Caco-2 (cell line): ENCODE results near the gene ASB8. TPM values are rescaled to one million over a fixed set of nuclear protein-coding genes. Genes with fewer than 3 reads are reported as not detected.

Source experiments
- BruUV-seq: library from RNA; stranded (reverse); fragments of 400-500 nt; replicated peaks from 2 replicates; lab custom pipeline; 2021; lab: Mats Ljungman, UMichigan
- CTCF ChIA-PET: fragments of 300-600 bp; sonication (Branson Sonifier 250); formaldehyde crosslinking; loops from one replicate; lab custom pipeline; 2022; ENCODE audit warnings: antibody characterized with exemption; lab: Charles Lee
- POLR2A ChIA-PET: fragments of 300-600 bp; sonication (Branson Sonifier 250); formaldehyde crosslinking; loops from one replicate; lab custom pipeline; 2022; ENCODE audit warnings: antibody characterized with exemption; lab: Charles Lee
- DNase-seq, 2 experiments: peaks; one replicate each; pipeline versions ENCODE4 v3.0.0 to v3.0.0-alpha.2; 2020 to 2022
- H3K27me3 ChIP-seq: replicated peaks from 2 replicates; pipeline ENCODE4 v1.6.0; 2011; ENCODE audit warnings: low read length; ENCODE audit not compliant: control insufficient read depth, insufficient read depth
- H3K36me3 ChIP-seq: 2 replicates; pipeline ENCODE4 v1.5.1; 2011; ENCODE audit warnings: low read length; ENCODE audit not compliant: control insufficient read depth, insufficient read depth
- H3K4me1 ChIP-seq: fragments of 250-450 bp; sonication (Bioruptor Pico); 2 replicates; pipeline ENCODE4 v1.5.1; 2020; ENCODE audit warnings: mild to moderate bottlenecking
- H3K4me3 ChIP-seq: 2 replicates; pipeline ENCODE4 v1.5.1; 2011; ENCODE audit warnings: low read depth, mild to moderate bottlenecking, control low read depth, low read length
- H3K9me3 ChIP-seq: fragments of 250-450 bp; sonication (Bioruptor Pico); 2 replicates; pipeline ENCODE4 v1.5.1; 2020; ENCODE audit warnings: mild to moderate bottlenecking, moderate library complexity
- H3K27ac Mint-ChIP-seq: one replicate; pipeline ENCODE4 v1.8.0; 2022; ENCODE audit warnings: mixed read lengths; ENCODE audit not compliant: unreplicated experiment
- H3K27me3 Mint-ChIP-seq: one replicate; pipeline ENCODE4 v1.8.0; 2022; ENCODE audit warnings: mixed read lengths; ENCODE audit not compliant: insufficient read depth, unreplicated experiment
- H3K36me3 Mint-ChIP-seq: one replicate; pipeline ENCODE4 v1.8.0; 2022; ENCODE audit warnings: mild to moderate bottlenecking, mixed read lengths; ENCODE audit not compliant: insufficient read depth, unreplicated experiment
- H3K4me1 Mint-ChIP-seq: one replicate; pipeline ENCODE4 v1.8.0; 2022; ENCODE audit warnings: low read depth, mixed read lengths; ENCODE audit not compliant: unreplicated experiment
- H3K4me3 Mint-ChIP-seq: one replicate; pipeline ENCODE4 v1.8.0; 2022; ENCODE audit warnings: mild to moderate bottlenecking, moderate library complexity, mixed read lengths; ENCODE audit not compliant: unreplicated experiment
- H3K9me3 Mint-ChIP-seq: one replicate; pipeline ENCODE4 v1.8.0; 2022; ENCODE audit warnings: mixed read lengths; ENCODE audit not compliant: unreplicated experiment
- CTCF ChIP-seq, 2 experiments: fragments of 200-600 bp in 1 of 2; IDR thresholded peaks; 1 replicate in 1 of 2; 2 replicates in 1 of 2; pipeline versions ENCODE4 v1.5.1 to v1.8.0; 2011 to 2022; ENCODE audit warnings: antibody characterized with exemption in 1 of 2, control low read depth in 1 of 2, inconsistent platforms in 1 of 2, low read depth in 1 of 2, low read length in 1 of 2, mild to moderate bottlenecking in 1 of 2, moderate library complexity in 1 of 2; ENCODE audit not compliant: insufficient read depth in 1 of 2, severe bottlenecking in 1 of 2, unreplicated experiment in 1 of 2
- intact Hi-C: fragments of 100-400 bp; cut with micrococcal nuclease; formaldehyde crosslinking; loops from one replicate; pipeline ENCODE4 v1.10.0; 2022; ENCODE audit not compliant: unreplicated experiment
- total RNA-seq: library from RNA; stranded (reverse); gene quantifications from 2 replicates; pipeline ENCODE4 v1.2.3, GENCODE V29; 2022

Gene ASB8
- total RNA-seq, 1 experiment from 2014 or later = 30.6 TPM

- H3K27me3 ChIP-seq = no peaks in the 10 kb centered on the region
- POLR2A ChIA-PET = interaction anchor here (0.6 to 0.9 kb wide), 4 partner anchors 12 to 285 kb away, joined by 3 to 6 read pairs (median 4); no protein-coding TSS in a partner anchor
- peaks cover 30% of the 10 kb centered on the region for H3K9me3 Mint-ChIP-seq
- H3K36me3 Mint-ChIP-seq = peaks cover 34% of the 10 kb centered on the region
- BruUV-seq = no TSS peak
- no peaks in the 10 kb centered on the region for H3K27me3 Mint-ChIP-seq
- peak overlapping the region; percentile 83 for H3K27ac Mint-ChIP-seq
- no peak overlapping the region for H3K4me3 ChIP-seq
- DNase-seq = peak; percentile 86 to 90
- peaks cover 41% of the 10 kb centered on the region for H3K4me1 Mint-ChIP-seq
- H3K4me3 Mint-ChIP-seq = peak overlapping the region; percentile 79
- peaks cover 6% of the 10 kb centered on the region; the same call in 1 of the 2 replicates for H3K9me3 ChIP-seq
- TF ChIP-seq CTCF (IDR thresholded peaks at IDR 0.05; ENCODE audit: insufficient read depth in 1 of 2, low read depth in 1 of 2, low read length in 1 of 2, severe bottlenecking in 1 of 2, unreplicated experiment in 1 of 2) = no peak
- CTCF ChIA-PET = interaction anchor here (0.6 to 1.1 kb wide), 8 partner anchors 11 to 418 kb away, joined by 3 to 5 read pairs (median 4); partner anchors contain the start of genes ASB8, CCDC184, TMEM106C and VDR
- peaks cover 55% of the 10 kb centered on the region for H3K4me1 ChIP-seq
- H3K36me3 ChIP-seq = no peaks in the 10 kb centered on the region
- intact Hi-C loops = loop anchor here (1.0 to 2.0 kb wide), 2 partner anchors 151 to 176 kb away; partner anchors contain the start of gene ZNF641
Observed at GRCh38 chr12:48199774-48200221, 42.5 kb upstream of the ASB8 start.

GRCh38 chr12:48198985-48199384 lies 41.7 kb upstream of the ASB8 start:
- no peaks in the 10 kb centered on the region for H3K36me3 ChIP-seq

GRCh38 chr12:48198672-48198971 lies 41.3 kb upstream of the ASB8 start:
- CTCF ChIA-PET = interaction anchor here (2.1 kb wide), 1 partner anchor 12 kb away, joined by 7 read pairs; no protein-coding TSS in a partner anchor
- Mint-ChIP-seq H3K36me3 (peaks cover 28% of the 10 kb centered on the region), H3K9me3 (peaks cover 23% of the 10 kb centered on the region), H3K4me1 (peaks cover 53% of the 10 kb centered on the region), H3K4me3 (peak overlapping the region; percentile 79), H3K27ac (peak overlapping the region; percentile 83), H3K27me3 (no peaks in the 10 kb centered on the region)
- Histone ChIP-seq H3K27me3 (no peaks in the 10 kb centered on the region), H3K36me3 (no peaks in the 10 kb centered on the region), H3K9me3 (peaks cover 6% of the 10 kb centered on the region; the same call in 1 of the 2 replicates), H3K4me1 (peaks cover 67% of the 10 kb centered on the region), H3K4me3 (peak overlapping the region; percentile 63)
- intact Hi-C loops = loop anchor here (2.0 kb wide), 1 partner anchor 152 kb away; the partner anchor contains the start of gene ZNF641
- DNase-seq = peak in 1 of 2 experiments; percentile 38
- TSS peak; percentile 73 for BruUV-seq
- POLR2A ChIA-PET = no interaction called here
- TF ChIP-seq CTCF (IDR thresholded peaks at IDR 0.05; ENCODE audit: insufficient read depth in 1 of 2, low read depth in 1 of 2, low read length in 1 of 2, severe bottlenecking in 1 of 2, unreplicated experiment in 1 of 2) = no peak

More at GRCh38 chr12:48198985-48199384, 41.7 kb upstream of the ASB8 start:
- peak overlapping the region; percentile 79 for H3K4me3 Mint-ChIP-seq
- Histone ChIP-seq H3K9me3 (peaks cover 6% of the 10 kb centered on the region; the same call in 1 of the 2 replicates), H3K27me3 (no peaks in the 10 kb centered on the region), H3K4me1 (peaks cover 63% of the 10 kb centered on the region), H3K4me3 (peak overlapping the region; percentile 63)
- intact Hi-C loops = loop anchor here (1.0 to 2.0 kb wide), 2 partner anchors 152 to 176 kb away; partner anchors contain the start of gene ZNF641
- CTCF ChIA-PET = interaction anchor here (0.7 to 2.1 kb wide), 2 partner anchors 13 to 41 kb away, joined by 3 to 7 read pairs; partner anchors contain the start of gene ASB8
- peaks cover 49% of the 10 kb centered on the region for H3K4me1 Mint-ChIP-seq
- H3K36me3 Mint-ChIP-seq = peaks cover 28% of the 10 kb centered on the region
- H3K27me3 Mint-ChIP-seq = no peaks in the 10 kb centered on the region
- TF ChIP-seq CTCF (IDR thresholded peaks at IDR 0.05; ENCODE audit: insufficient read depth in 1 of 2, low read depth in 1 of 2, low read length in 1 of 2, severe bottlenecking in 1 of 2, unreplicated experiment in 1 of 2) = no peak
- peak overlapping the region; percentile 83 for H3K27ac Mint-ChIP-seq
- BruUV-seq = no TSS peak
- peaks cover 23% of the 10 kb centered on the region for H3K9me3 Mint-ChIP-seq
- POLR2A ChIA-PET = interaction anchor here (0.6 kb wide), 1 partner anchor 121 kb away, joined by 3 read pairs; no protein-coding TSS in a partner anchor
- no peak for DNase-seq
